Kidney (tissue), 14 donors: ENCODE data around the gene ROBO4. TPM values are rescaled to one million over a fixed set of nuclear protein-coding genes. Genes with fewer than 3 reads are reported as not detected.

Source experiments
- DNase-seq, 5 donors: peaks; one replicate each; pipeline ENCODE4 v3.0.0-alpha.2; 2013 to 2020
- FAIRE-seq: peaks from 2 replicates; lab custom pipeline; 2012; peaks lifted over from hg19 to GRCh38; lab: Jason Lieb, UNC
- H3K27ac ChIP-seq, 2 donors: one replicate each; pipeline ENCODE4 v1.7.0; 2013; ENCODE audit warnings: low read depth in 2 of 2, low read length in 2 of 2, inconsistent platforms in 1 of 2
- H3K27me3 ChIP-seq: one replicate; pipeline ENCODE4 v1.7.1; 2013; ENCODE audit warnings: low read length, inconsistent platforms; ENCODE audit not compliant: control insufficient read depth, insufficient read depth
- H3K36me3 ChIP-seq, 3 donors: one replicate each; pipeline versions ENCODE4 v1.7.0 to v1.7.1; 2013; ENCODE audit warnings: low read length in 3 of 3, control low read depth in 1 of 3, inconsistent platforms in 1 of 3; ENCODE audit not compliant: insufficient read depth in 3 of 3, control insufficient read depth in 2 of 3
- H3K4me1 ChIP-seq, 3 donors: one replicate each; pipeline versions ENCODE4 v1.7.0 to v1.7.1; 2013; ENCODE audit warnings: low read length in 3 of 3, inconsistent platforms in 1 of 3, low read depth in 1 of 3; ENCODE audit not compliant: control insufficient read depth in 2 of 3, insufficient read depth in 2 of 3
- H3K4me3 ChIP-seq, 3 donors: one replicate each; pipeline versions ENCODE4 v1.7.0 to v1.8.1; 2013; ENCODE audit warnings: low read length in 3 of 3, control low read depth in 1 of 3, inconsistent platforms in 1 of 3
- H3K9ac ChIP-seq, 3 donors: one replicate each; pipeline versions ENCODE4 v1.7.0 to v1.7.1; 2013; ENCODE audit warnings: low read length in 3 of 3, control low read depth in 1 of 3, inconsistent platforms in 1 of 3
- H3K9me3 ChIP-seq, 3 donors: one replicate each; pipeline versions ENCODE4 v1.7.0 to v1.7.1; 2013; ENCODE audit warnings: low read length in 3 of 3, control low read depth in 1 of 3, inconsistent platforms in 1 of 3; ENCODE audit not compliant: control insufficient read depth in 2 of 3, insufficient read depth in 1 of 3
- intact Hi-C: fragments of 100-400 bp; cut with DNase I; formaldehyde crosslinking; loops from one replicate; pipeline ENCODE4 v1.11.1; 2022
- polyA plus RNA-seq: library from polyadenylated mRNA; stranded (reverse); fragments of 350-450 nt; fragmentation: Illumina TruSeq; extraction: RNeasy Lipid Tissue Mini Kit (QIAGEN cat#74804); gene quantifications from one replicate; pipeline ENCODE4 v1.2.3, GENCODE V29; 2014; ENCODE audit warnings: low read depth, low replicate concordance; ENCODE audit not compliant: insufficient read depth
- total RNA-seq: library from RNA; stranded (reverse); fragmentation: NEBNext Ultra II Directional; extraction: Animal tissue kit (Norgen Biotek cat#: 25700); gene quantifications from one replicate; pipeline ENCODE4 v1.2.1, GENCODE V29; 2021
- TF ChIP-seq, protein P1 (sequence below): IDR thresholded peaks from 3 replicates; pipeline ENCODE4 v1.5.1; 2012; ENCODE audit warnings: mild to moderate bottlenecking, moderate library complexity, borderline replicate concordance; ENCODE audit not compliant: insufficient read depth; ENCODE audit errors: extremely low read depth
- donor health status: control.
- donor health status: control.
- donor health status: control.
- donor health status: control.
- donor health status: control.
- donor health status: DM: yes; HTN: yes; CAD: no.
- donor health status: Normal renal cell carcinoma (clear cell type).

Gene ROBO4
- total and polyA plus RNA-seq, 2 donors from 2014 or later: 12.8 to 29.5 TPM

DNA sequence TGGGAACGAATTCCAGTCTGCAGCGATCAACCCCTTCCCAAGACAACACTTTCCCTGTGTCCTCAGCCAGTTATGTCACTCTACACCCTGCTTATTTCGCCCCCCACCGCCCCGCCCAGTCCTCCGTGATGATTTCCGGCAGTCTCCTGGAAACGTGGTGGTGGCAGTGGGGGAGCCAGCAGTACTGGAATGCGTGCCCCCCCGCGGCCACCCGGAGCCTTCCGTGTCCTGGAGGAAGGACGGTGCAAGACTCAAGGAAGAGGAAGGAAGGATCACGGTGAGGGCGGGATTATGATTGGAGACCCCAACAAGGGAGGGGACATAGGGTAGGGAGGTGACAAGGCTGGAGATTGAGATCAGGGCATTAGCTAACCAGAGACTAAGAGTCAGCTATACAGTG, 28.3 kb downstream of the ROBO4 start:
- FAIRE-seq (no peak), DNase-seq (peak in 1 of 5 donors; percentile 43)
- peaks cover 0 to 11% (median 8%) of the 10 kb centered on the region in 3 donors for H3K4me1 ChIP-seq
- no peaks in the 10 kb centered on the region for H3K9me3 ChIP-seq
- intact Hi-C loops: no loop called here
- H3K27me3 ChIP-seq: peaks cover 68% of the 10 kb centered on the region
- H3K27ac ChIP-seq: no peak overlapping the region
- H3K4me3 ChIP-seq: no peak overlapping the region
- TF ChIP-seq, protein P1, sequence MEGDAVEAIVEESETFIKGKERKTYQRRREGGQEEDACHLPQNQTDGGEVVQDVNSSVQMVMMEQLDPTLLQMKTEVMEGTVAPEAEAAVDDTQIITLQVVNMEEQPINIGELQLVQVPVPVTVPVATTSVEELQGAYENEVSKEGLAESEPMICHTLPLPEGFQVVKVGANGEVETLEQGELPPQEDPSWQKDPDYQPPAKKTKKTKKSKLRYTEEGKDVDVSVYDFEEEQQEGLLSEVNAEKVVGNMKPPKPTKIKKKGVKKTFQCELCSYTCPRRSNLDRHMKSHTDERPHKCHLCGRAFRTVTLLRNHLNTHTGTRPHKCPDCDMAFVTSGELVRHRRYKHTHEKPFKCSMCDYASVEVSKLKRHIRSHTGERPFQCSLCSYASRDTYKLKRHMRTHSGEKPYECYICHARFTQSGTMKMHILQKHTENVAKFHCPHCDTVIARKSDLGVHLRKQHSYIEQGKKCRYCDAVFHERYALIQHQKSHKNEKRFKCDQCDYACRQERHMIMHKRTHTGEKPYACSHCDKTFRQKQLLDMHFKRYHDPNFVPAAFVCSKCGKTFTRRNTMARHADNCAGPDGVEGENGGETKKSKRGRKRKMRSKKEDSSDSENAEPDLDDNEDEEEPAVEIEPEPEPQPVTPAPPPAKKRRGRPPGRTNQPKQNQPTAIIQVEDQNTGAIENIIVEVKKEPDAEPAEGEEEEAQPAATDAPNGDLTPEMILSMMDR: no peak
- H3K36me3 ChIP-seq: no peaks in the 10 kb centered on the region
- H3K9ac ChIP-seq: no peak overlapping the region

DNA sequence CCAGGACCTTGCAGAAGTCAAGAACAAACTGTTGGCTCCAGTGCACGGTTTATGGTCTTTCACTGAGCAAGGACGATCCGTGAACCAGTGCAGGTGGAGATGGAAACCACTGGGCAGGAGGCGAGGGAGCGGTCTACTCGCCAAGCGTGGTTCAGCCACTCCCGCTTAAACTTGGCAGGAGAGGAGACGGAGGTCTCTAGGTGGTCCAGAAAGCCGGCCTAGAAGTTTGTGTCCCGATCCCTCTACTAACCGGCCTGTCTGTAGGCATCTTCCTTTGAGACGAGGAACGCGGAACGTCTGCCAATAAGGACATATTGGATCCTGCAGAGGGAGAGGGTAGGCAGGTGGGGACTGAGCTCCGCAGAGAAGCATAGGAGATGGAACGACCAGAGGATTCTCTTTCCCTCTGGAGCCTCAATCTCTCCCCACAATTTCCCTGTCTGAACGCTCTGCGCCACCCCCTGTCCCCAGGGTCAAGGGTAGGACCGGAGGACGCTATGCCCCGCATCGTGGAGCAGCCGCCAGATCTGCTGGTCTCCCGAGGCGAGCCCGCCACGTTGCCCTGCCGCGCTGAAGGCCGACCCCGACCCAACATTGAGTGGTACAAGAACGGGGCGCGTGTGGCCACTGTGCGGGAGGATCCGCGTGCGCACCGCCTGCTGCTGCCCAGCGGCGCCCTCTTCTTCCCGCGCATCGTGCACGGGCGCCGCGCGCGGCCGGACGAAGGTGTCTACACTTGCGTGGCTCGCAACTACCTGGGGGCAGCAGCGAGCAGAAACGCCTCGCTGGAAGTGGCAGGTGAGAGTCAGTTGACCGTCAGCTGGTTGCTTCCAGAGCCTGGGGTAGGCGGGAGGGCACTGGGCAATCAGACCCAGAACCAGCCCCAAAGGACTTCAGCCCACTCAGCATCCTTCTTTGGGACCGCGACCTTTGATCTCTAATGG, 29.1 kb downstream of the ROBO4 start:
- peaks cover 0 to 11% (median 8%) of the 10 kb centered on the region in 3 donors for H3K4me1 ChIP-seq
- DNase-seq: peak in 2 of 5 donors; percentile 58 to 78
- H3K4me3 ChIP-seq: no peak overlapping the region
- H3K9me3 ChIP-seq: no peaks in the 10 kb centered on the region
- peaks cover 75% of the 10 kb centered on the region for H3K27me3 ChIP-seq
- TF ChIP-seq, protein P1: no peak
- intact Hi-C loops: no loop called here
- H3K9ac ChIP-seq: no peak overlapping the region
- H3K27ac ChIP-seq: no peak overlapping the region
- FAIRE-seq: no peak
- H3K36me3 ChIP-seq: no peaks in the 10 kb centered on the region

DNA sequence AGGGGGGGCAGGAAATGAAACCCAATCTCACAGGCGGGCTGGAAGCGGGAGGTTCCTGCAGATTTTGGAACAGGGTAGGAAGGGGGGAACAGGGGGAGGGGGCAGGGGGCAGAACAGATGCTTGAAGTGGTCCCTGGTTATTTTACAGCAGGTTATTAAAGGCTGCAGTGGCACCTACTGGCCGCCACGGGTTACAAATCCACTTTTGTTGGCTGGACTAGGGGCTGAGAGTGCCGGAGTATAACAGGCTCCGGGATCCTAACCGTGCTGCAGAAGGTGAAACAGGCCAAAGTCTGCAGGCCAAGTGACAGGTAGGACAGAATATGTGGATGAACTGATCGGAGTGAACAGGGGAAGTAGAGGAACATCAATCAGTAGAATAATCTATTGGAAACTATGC, 30.0 kb downstream of the ROBO4 start:
- Histone ChIP-seq H3K4me3 (no peak overlapping the region), H3K4me1 (peaks cover 0 to 12% (median 11%) of the 10 kb centered on the region in 3 donors), H3K36me3 (no peaks in the 10 kb centered on the region), H3K27ac (no peak overlapping the region), H3K9me3 (no peaks in the 10 kb centered on the region), H3K9ac (no peak overlapping the region), H3K27me3 (peaks cover 80% of the 10 kb centered on the region)
- TF ChIP-seq, protein P1: peak; percentile 52
- DNase-seq: peak; percentile 35 to 73 (median 58)
- intact Hi-C loops: no loop called here
- no peak for FAIRE-seq
